Fibroblast of villous mesenchyme (primary cell): Measurements from ENCODE around the gene C6orf136. TPM values are rescaled to one million over a fixed set of nuclear protein-coding genes. Genes with fewer than 3 reads are reported as not detected.

ENCODE experiments used
- DNase-seq: peaks from one replicate; pipeline ENCODE4 v3.0.0-alpha.2; 2010; ENCODE audit warnings: low read depth
- H3K4me3 ChIP-seq: 2 replicates; pipeline ENCODE4 v1.5.1; 2011; ENCODE audit warnings: low read depth, mild to moderate bottlenecking, low read length
- CTCF ChIP-seq: IDR thresholded peaks from 2 replicates; pipeline ENCODE4 v1.5.1; 2012; ENCODE audit warnings: low read depth, mild to moderate bottlenecking, low read length; ENCODE audit not compliant: insufficient read depth
- total RNA-seq: library from RNA; depleted of rRNA; stranded (reverse); fragments of >200 nt; gene quantifications from 2 replicates; pipeline ENCODE4 v1.2.3, GENCODE V29; 2012

The C6orf136 gene
- total RNA-seq, 1 donor: 9.9 TPM

GRCh38 chr6:30684386-30685156, 37.6 kb downstream of the C6orf136 start:
- DNase-seq: peak; percentile 43
- TF ChIP-seq CTCF: no peak
- H3K4me3 ChIP-seq: peak overlapping the region; percentile 91

- peak; percentile 32 for TF ChIP-seq CTCF
- H3K4me3 ChIP-seq: peak overlapping the region; percentile 91
- peak; percentile 39 for DNase-seq
Observed at GRCh38 chr6:30685157-30686008, 38.5 kb downstream of the C6orf136 start.

GRCh38 chr6:30686009-30686907, 39.3 kb downstream of the C6orf136 start, which contains the start of gene PPP1R18:
PPP1R18 (minus strand) TSS chr6:30686645; CDS start chr6:30686018, 627 bp downstream.
- peak within 1 kb of the TSS; percentile 91 for H3K4me3 ChIP-seq
- peak; percentile 65 for DNase-seq
- TF ChIP-seq CTCF: no peak

- H3K4me3 ChIP-seq: peak overlapping the region; percentile 91
- no peak for TF ChIP-seq CTCF
- peak; percentile 95 for DNase-seq
Observed at GRCh38 chr6:30686908-30687658, 40.1 kb downstream of the C6orf136 start.

GRCh38 chr6:30687659-30688431, 40.9 kb downstream of the C6orf136 start:
- H3K4me3 ChIP-seq: peak overlapping the region; percentile 91
- peak; percentile 36 for TF ChIP-seq CTCF
- DNase-seq: peak; percentile 52
